HG02763 (cell line): ENCODE data around the gene CFAP58.

ENCODE experiments used
- ATAC-seq: cut with Tn5 transposase; IDR thresholded peaks from one replicate; pipeline ENCODE4 v1.9.1; 2021; ENCODE audit warnings: mild to moderate bottlenecking, moderate library complexity; ENCODE audit not compliant: unreplicated experiment

The CFAP58 gene

DNA sequence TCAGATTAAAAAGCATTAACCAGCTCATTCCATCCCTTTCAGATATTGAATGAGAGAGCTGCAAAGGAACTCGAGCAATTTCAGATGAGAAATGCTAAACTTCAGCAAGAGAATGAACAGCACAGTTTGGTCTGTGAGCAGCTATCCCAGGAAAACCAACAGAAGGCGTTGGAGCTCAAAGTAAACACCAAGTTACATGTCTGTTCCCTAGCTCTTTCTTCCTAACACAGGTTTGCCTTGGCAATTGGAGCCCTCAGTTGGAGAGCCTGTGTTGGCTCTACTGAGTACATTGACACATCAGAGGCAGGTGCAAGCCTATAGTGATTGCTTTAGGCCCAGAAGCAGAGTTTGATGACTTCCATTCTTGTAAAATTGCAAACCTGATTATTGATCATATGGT, 14.7 kb downstream of the CFAP58 start:
- no peak for ATAC-seq

DNA sequence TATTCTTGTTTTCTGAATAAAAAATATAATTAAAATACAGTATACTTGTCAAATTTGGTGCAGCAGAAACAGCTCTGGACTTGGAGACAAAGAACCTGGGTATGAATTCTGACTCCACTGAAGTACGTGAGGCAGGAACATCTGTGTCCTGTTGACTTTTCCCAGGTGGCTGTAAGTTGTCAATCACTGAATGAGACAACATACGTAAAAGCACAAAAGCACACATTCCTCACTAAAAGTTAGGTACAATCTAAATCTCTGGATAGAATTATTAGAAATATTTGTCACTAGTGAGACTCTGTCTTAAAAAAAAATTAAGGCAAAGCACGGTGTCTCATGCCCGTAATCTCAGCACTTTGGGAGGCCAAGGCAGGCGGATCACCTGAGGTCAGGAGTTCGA, 18.1 kb downstream of the CFAP58 start:
- ATAC-seq: no peak

DNA sequence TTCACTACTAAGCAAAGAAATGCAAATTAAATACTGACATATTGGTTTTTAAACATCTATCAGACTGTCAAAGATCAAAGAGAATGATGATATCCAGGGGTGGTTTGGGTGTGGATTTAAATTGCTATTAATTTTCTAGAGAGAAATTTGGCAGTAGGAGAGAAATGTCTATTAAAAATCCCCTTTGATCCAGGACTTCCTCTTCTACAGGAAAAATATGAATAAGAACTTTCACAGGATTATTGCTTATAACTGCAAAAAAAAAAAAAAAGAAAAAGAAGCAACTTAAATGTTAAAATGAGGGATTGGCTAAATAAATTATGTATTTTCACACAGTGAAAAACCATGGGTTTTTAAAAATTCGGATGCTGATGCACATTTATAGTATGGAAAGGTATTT, 21.0 kb downstream of the CFAP58 start:
- ATAC-seq: no peak

DNA sequence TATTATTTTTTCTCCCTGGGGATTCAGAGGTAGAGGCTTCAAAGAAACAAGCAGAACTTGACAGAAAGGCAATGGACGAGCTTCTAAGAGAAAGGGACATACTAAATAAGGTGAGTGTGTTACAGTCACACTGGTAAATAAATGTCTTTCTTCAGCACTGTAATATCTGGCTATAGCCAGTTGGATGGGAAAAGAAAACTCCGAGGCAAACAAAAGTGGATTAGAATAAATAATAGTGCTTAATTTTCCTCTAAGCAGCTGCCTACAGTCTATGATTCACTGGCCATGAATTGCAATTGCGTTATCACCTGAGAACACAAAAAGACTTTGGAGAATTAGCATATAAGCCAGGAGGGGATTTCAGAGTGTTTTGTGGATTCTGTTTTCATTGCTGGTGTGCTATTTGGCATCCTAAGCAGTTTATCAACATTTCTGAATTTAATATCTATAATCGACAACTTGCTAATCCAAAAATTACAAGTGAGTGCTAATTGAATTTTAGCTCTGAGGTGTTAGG, 23.2 kb downstream of the CFAP58 start:
- ATAC-seq: no peak

DNA sequence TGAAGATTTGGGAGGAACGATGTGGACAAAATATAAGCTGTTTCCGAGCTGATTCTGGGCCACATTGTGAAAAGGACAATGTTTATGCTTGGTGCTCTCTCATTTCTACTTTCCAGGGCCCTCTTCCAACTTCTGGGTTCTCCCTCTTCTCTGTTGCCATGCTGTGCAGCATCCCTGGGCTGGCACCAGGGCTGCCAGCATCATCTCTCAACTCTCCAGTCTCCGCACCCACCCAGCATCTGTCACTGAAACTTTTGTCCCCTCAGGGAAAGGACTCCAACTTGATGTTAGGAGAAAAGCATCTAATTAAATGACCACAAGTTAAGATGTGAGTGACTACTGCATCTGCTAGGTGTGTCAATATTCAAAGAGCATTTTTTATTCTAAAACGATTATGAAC, 26.7 kb downstream of the CFAP58 start:
- no peak for ATAC-seq

DNA sequence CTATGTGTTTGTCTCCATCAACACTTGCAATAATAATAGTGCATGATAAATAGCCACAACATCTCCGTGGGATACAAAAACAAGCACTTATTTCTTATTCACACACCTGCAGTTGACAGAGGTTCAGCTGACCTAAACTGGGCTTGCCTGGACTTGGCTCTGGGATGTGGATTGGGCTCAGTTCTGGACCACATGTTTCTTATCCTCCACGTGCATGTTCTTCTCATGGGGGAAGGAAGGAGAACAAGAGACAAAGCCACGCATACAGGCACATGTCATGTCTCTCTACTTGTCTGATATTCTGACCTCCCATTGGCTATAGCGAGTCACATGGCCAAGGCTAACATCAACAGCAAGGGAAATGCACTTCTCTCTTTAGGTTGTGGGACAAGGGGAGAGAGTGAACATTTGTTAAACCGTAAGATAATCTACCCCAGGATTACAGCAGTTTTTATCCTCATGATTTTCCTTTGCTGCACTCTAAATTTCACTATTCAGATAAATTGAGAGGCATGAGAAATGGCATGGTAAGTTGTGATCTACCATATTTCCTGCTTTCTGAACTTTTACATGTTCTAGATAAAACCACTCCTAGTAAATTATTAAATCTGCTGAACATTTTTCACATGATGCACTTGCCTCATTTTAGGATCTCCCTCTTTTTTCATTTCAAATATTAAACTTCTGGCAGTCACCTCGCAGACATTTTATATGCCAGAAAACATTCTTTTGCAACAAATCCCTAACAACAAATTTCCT, 33.7 kb downstream of the CFAP58 start:
- peak; percentile 76 for ATAC-seq

DNA sequence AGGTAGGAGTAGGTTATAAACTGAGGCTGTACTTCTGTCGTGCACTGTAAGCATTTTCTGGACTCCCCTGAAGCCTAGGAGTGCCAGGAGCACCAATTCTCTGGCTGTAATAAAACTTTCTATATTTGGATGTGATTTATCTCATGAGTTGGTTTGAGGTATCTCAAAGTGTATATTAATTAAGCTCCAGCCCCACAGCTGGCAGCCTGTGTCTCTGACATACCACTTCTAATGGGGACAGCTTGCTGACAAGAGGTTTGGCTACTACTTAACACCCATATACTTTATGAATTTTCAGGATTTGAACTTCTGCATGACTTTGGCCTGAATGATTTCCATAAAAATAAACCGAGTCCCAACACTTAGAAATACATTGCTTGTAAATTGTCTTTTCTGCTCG, 35.2 kb downstream of the CFAP58 start:
- ATAC-seq: no peak

DNA sequence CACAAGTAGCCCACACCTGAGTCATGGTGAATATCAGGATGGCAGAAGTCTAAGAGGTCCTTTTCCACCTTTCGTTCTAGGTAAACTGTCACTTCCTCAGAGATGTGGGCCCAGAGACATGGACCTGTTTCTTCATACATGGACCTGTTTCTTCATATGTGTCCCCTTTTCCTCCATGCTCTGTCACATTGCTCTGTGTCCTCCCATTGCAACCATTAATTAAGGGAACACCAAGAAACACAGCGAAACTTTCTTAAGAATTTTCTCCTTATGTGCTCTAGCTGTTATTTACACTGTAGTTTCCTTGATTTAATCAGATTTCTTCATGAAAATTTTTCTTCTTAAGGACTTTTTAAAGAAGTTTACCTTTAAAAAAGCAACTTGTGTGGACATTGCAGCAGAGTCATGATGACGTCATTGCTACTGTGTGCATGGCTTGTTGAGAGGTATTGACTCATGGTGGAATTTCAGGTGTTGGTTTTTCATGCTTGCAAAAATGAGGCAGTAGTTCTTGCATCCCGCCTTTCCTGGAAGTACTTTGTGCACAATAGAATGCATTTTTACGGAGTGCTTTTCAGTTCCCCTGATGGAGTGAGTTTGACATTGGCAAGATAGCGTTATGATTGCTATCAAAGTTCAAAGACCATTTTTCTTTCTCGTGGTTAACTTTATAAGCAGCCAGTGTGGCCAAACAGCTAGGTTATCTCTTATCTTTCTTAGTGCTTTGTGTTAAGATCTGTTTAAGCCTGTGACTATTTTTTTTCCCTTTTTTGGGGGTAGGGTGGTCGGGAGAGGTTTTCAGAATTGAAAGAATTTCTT, 37.7 kb downstream of the CFAP58 start:
- no peak for ATAC-seq

DNA sequence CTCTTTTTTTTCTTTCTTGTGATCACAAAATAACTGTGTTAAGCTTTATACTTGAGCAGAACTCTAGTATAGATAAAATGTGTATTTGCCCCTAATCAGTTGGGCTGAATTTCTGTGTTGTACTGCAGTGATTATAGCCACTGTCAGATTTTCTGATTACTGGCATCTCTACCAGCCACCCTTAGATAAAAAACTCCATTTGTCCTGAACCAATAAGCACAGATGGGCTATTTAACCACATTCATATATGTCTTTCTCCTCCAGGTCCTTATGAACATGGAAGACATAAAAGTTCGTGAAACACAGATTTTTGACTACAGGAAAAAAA, 38.3 kb downstream of the CFAP58 start:
- ATAC-seq: no peak

DNA sequence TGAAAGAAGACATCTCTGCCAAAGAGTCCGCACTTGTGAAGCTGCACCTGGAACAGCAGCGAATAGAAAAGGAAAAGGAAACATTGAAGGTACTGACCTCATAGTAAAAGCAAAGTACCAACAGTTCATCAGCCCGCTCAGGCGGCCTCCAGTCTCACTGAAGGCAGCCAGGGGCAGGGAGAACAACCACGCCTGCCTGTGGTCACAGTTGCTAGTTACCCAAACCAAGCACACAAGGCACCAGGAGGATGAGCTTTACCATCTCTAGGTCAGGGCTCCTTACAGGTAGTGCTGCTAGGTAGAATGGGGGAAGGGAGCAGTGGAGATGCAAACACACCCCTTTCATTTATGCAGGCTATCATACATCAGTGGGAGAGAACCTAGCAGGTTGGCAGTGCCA, 39.8 kb downstream of the CFAP58 start:
- no peak for ATAC-seq

DNA sequence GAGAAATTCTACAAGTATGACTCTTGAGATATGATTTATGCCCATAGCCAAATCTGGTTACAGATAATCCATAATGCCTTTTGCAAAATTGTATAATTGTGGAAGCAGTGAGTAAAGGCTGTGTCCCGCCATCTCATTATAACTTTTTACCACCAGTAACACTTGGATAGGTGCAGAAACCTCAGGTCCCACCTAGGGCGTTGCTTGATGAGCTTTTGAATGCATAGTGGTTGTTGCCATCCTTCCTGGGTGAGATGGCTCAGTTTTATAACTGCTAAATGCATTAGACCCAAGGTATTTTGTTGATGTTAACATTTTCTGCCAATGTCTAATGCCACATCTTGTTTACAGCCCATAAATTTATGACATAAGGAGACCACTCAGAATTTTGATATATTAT, 42.9 kb downstream of the CFAP58 start:
- no peak for ATAC-seq

DNA sequence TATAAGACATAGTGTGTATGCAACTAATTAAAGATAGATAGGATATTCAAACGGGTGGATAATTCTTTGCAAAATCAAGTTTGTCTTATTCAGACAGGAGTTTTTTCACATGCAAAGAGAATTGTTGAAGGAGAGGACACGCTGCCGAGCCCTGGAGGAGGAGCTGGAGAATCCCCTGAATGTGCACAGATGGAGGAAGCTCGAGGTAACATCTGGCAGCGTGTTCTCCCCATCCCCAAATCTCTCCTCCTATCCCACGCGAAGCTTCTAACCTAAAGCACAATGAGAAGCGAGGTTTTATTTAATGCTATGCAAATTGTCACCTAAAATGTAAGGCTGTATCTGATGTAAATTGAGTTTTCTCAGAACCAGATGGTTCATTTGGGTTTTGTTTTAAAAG, 50.0 kb downstream of the CFAP58 start:
- no peak for ATAC-seq

DNA sequence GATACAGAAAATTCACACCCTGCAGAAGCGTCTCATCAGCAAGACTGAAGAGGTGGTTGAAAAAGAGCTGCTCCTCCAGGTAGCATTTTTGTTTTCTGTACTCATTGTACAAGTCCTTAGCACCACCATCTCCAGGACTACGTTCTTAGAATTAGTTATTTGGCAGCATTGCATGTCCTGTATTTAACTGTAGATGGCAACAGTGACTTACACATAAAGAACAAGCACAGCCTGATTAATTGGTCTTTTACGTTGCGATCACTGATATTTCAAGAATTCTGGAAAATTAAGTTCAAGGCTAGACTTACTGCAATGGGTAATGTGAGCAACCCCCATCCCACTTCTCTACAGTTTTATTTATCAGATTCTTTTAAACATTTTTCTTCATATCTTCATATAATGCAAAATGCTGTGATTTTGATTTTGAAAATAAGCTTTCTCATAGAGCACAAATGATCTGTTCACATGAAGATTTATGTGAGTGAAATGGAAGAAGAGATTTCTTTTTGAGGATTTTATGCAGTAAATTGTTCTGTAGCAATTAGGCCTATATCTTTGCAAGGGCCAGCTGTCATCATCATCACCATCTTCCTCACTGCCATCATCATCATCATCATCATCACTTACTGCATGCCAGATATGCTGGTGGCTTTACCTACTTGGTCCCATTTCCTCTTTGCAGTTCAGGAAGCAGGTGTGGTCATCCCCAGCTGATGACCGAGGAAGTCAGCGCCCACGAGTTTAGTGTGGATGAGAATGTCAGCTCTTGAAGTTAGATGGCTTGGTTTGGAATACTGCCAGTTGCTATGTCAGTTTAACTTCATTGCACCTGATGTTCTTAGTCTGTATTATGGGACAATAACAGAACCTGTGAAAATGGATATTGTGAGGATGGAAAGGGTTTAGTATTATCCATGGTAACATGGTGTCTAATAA, 53.4 kb downstream of the CFAP58 start:
- no peak for ATAC-seq

DNA sequence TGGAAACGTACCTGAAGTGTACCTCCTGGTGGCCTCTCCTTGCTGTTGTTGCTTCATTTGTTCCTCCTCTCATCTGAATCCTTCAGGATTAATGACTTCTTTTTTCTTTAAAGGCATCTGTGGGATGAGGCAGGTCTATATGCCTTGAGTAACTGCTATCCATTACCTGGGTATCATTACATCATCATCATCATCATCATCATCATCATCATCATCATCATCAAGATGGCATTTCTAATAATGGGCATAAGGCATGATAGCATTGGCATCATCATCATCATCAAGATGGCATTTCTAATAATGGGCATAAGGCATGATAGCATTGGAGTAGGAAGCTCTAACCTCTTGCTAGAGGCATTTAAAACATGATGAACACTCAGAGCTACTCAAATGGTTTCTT, 59.9 kb downstream of the CFAP58 start:
- no peak for ATAC-seq

DNA sequence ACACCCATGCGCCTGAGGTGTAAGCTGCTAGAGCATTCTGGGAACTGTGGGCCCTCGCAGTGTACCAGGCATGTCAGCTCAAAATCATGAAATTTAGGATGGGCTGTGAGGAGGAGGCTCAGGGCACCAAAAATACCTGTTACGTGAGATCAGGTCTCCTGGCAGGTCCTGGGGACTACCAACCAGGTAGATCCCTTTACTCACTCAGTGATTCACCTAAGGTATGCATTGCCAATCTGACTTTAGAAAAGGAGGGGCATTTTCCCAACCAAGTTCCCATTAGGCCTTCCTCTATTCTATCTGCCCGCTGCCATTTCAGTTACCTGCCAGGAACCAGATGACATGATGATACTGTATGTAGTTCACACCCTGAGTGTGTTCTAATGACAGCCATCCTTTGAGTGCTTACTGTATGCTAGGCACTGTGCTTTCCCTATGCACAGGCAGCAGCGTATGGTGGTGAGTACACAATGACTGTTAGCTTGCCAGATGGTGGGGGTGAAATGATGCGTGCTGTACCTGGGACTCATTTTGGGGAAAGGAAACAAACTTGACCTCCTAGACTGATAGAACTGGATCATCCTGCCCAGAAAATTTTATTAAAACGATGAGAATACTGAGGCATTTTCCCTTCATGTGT, 62.0 kb downstream of the CFAP58 start:
- ATAC-seq: no peak

DNA sequence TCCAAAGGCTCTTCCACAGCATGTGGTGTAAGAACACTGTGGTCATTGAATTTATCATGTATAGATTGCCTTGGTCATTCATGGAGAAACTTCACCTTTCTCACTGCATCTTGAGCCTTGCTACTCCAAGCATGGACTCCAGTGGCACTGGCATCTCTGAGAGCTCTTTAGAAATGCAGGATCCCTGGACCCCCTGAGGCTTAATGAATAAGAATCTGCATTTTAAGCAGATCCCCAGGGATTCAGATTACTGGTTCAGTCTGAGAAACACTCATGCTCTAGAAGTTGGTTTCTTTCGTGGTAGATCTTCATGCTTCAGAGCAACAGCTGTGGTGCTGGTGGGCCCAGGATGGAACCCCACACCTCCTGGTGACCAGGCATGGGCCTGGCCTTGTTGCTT, 63.2 kb downstream of the CFAP58 start:
- no peak for ATAC-seq

DNA sequence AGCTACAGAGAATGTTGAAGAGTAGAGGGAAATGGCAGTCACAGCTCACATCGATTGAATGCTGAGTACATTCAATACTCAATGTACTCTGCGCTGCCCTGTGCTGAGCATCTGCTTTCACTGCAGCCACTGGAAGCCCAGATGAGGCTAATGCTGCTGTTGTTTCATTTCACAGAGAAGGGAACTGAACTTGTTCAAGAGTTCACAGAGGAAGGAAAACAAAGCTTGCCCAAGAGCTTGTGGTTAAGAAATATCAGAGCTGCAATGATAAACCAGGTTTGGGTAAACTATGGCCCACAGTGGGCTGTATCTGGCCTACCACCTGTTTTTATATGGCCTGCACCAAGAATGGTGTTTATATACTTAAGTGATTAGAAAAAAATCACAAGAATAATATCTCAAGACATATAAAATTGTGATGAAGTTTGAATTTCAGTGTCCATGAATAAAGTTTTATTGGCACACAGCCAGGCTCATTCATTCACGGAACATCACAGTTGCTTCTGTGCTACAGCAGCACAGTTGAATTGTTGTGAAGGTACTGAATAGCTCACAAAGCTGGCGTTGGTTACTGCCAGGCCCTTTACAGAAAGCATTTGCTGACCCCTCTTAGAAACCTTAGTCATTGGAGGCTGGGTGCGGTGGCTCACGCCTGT, 64.1 kb downstream of the CFAP58 start:
- ATAC-seq: no peak

DNA sequence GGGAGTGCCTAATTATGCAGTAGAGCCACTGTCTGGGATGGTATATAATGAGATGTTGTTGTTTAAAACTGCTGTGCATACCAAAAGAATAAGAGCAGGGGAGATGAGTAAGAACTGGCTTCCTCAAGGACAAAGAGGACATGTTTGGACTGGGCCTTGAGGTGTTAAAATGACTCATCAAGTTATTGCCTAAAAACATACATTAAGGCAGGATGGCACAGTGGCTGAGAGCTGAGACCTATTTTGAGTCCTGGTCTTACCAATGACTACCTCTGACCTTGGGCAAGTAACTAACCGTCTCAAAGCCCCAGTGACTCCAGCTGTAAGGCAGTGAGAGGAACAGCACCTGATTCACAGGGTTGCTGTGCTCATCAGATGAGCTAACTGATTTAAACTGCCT, 71.1 kb downstream of the CFAP58 start:
- ATAC-seq: peak; percentile 91

DNA sequence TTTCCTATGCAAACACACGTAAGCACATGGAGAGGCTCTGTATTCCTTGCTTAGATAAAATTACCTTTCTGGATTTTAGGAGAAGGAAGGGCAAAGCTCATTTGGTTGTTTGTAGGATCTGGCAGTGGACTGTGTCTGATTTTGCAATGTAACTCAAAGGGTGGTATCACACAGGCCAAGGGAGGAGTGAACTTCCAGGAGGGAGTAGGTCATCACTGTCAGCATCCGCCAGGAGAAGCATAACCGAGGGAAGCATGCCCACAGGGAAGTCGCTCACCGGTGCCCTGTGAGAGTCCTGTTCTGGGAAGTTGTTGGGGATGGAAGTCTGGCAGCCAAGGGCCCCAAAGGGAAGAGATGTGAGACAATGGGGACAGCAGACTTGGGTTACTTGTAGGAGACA, 74.4 kb downstream of the CFAP58 start:
- ATAC-seq: no peak

DNA sequence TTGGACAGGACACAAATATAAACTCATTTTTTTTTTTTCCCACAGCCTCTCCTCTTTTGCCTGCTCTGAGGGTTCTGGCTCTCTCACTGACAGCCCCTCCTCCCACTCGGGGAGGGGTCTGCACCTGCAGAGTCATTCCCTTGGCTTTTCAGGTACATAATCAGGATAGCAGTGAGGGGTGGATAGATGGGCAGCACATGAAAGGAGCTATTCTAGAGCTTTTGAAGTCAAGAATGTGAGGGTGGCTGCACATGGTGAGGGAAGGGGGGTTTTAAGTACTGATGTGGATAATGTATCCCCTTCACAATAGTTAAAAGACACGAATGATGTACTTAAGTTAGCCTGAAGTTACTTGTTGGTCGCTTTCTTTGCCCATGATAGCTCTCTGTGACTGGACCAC, 76.2 kb downstream of the CFAP58 start:
- no peak for ATAC-seq
